T47D (cell line): ENCODE measurements around the gene CNNM3.
"Not testable (repeated sequence)": the region's sequence is repeated elsewhere in the genome, so short reads cannot be mapped to it uniquely, and the experiment has no call there.

Experiments
- DNase-seq, 2 experiments: peaks; one replicate each; pipeline versions ENCODE4 v3.0.0 to v3.0.0-alpha.2; 2011 to 2012; ENCODE audit warnings: low read depth in 1 of 2, low spot score in 1 of 2
- JUND ChIP-seq: IDR thresholded peaks from 2 replicates; pipeline ENCODE4 v1.6.1; 2012; ENCODE audit warnings: low read depth
- in situ Hi-C: cut with HindIII; loops from 2 replicates; pipeline ENCODE4 v1.10.0; 2016; ENCODE audit warnings: low sequenced_read_pairs, low pct_unique_long_range_greater_than_20kb

The CNNM3 gene

GRCh38 chr2:96788442-96789244, 27.4 kb upstream of the CNNM3 start:
- no peak for DNase-seq
- in situ Hi-C loops = no loop called here
- no peak for TF ChIP-seq JUND

GRCh38 chr2:96789245-96789617, 26.8 kb upstream of the CNNM3 start:
- DNase-seq = no peak
- in situ Hi-C loops = no loop called here
- no peak for TF ChIP-seq JUND

DNA sequence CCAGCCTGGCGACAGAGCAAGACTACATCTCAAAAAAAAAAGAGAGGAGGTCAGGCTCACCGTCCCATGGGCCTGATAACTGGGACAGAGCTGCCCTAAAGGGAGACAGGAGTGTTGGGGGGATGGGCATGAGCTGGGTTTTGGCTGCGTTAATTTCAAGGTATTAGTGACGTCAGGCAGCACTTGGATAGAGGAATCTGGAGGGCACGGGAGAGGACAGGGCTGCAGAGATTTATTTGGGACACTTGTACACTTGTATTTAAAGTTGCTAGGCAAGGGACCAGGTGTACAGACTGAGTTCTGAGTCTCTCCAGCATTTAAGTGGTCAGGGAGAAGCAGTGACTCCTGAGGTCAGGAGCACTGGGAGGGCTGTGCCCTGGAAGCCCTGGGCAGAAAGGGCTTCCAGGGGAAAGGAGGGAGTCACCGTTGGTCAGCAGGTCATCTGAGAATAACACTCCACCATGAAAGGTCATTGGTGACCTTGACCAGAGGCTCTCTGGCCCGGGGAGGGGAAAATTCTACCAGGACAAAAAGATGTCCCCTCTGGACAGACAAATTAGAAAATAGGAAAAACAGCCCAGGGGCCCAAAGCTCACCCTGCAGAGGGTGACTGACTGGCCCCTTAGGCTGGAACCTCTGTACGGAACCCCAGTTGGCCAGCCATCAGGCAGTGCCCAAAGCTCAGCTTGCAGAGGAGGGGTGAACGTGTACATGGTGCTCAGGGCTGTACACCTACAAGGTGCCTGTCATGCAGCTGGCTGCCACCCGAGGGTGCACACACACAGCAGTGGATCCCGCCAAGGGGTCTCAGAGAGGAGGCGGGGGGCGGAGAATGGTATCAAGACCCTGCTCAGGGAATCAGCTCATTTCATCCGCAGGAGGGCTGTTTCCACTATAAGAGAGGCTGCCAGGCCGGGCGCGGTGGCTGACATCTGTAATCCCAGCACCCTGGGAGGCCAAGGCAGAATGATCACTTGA, 23.0 kb upstream of the CNNM3 start:
- no peak for TF ChIP-seq JUND
- DNase-seq = no peak
- in situ Hi-C loops = no loop called here

GRCh38 chr2:96795076-96795475, 21.0 kb upstream of the CNNM3 start:
- no peak for DNase-seq
- in situ Hi-C loops = no loop called here
- no peak for TF ChIP-seq JUND

- DNase-seq, in situ Hi-C loops: not testable (repeated sequence)
Measured at GRCh38 chr2:96796497-96796896, 19.6 kb upstream of the CNNM3 start.

- no peak for TF ChIP-seq JUND
- in situ Hi-C loops = no loop called here
- DNase-seq = no peak
Measured at GRCh38 chr2:96797066-96797625, 18.9 kb upstream of the CNNM3 start.

GRCh38 chr2:96798733-96799622, 17.1 kb upstream of the CNNM3 start:
- TF ChIP-seq JUND = no peak
- in situ Hi-C loops = no loop called here
- DNase-seq = no peak

- in situ Hi-C loops = no loop called here
- DNase-seq = no peak
- TF ChIP-seq JUND = no peak
Measured at GRCh38 chr2:96799623-96799935, 16.5 kb upstream of the CNNM3 start.

- TF ChIP-seq JUND = no peak
- in situ Hi-C loops = no loop called here
- no peak for DNase-seq
Measured at GRCh38 chr2:96800061-96801004, 15.7 kb upstream of the CNNM3 start.

- DNase-seq = peak; percentile 75 to 85
- no peak for TF ChIP-seq JUND
- in situ Hi-C loops = no loop called here
Measured at GRCh38 chr2:96801005-96801785, 14.9 kb upstream of the CNNM3 start.
